NCI-H2107 treated with DMSO at 0.1 percent for 48 hours (cell line): ENCODE results near the gene NR5A2.

Source experiments
- DNase-seq: peaks from one replicate; lab custom pipeline; 2025; ENCODE audit not compliant: unreplicated experiment; lab: John Stamatoyannopoulos, UW

NR5A2 gene

DNA sequence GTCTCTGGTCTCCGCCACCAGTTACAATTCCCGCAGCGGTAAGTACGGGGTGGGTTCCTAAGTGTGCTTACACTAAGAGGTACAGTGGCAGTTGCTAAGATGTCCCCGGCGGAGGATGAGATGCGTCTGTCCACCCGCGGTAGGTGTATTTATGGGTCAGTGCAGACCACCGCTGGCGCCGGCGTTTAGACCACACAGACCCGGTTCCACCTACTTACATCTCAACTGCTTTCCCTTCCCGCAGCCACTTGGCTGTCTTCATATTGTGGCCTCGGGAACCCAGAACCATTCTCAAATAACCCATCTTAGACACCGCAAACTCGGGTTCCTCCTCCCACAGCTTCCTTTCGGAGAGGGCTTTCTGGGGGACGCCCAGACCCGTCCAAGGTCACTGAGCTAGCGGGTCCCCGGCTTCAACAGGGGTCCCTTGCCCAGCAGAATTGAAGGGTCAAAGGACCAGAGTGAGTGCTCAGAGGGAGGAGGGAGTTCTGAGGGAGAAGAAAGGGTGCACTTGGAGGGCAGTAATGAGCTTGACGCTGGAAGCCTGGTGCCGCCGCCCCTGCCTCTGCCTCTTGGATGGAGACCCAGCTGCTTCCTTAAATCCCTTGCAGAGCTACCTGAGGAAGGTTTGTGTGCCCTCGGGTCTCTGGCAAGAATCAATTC lies 8.6 kb downstream of the NR5A2 start:
- DNase-seq: no peak

DNA sequence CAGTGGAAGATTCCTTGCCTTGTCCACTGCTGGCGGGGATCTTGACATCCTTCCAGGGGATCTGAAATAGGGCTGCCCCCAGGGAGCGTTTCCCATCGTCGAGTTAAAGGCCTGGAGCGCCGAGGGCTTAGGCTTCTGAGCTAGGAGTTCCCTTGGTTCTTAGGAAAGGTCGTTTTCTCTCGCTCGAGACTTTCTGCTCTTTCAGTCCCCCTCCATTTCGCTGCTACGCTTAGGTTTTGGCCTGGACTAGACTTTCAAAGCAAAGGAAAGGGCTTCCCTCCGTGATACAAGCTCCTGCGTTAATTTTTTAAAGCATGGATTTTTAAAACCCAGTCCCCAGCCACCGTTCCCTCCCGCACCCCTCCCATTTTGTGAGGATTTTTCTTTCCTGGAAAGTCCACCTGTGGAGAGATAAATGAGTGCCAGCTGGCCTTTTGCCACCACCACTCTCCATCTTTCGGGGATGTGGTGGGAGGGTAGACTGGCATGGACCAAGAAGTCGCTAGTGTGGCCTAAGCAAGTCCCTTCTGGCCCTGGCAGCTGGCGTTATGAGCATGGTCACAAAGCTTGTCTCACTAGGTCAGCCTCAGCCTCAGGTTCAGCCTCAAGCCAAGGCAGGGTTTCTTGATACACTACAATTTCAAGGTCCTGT lies 9.2 kb downstream of the NR5A2 start:
- no peak for DNase-seq

DNA sequence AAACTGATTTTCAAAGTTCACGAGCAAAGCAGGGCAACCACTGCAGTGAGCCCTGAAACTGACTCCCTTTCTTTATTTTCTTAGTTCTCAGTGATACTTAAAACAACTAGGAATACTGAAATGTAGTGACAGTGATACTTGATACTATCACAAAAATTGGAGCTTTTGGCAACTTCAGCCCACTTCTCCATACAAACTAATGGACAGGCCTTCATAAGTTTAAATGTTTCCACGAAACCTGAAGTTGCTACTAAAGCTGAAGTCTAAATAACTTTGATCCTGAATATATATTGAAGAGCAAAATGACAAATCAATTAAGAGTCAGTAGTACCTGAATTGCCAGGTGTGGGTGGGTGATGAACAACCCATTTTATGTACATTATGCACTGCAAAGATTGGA lies 10.0 kb downstream of the NR5A2 start:
- DNase-seq: no peak

DNA sequence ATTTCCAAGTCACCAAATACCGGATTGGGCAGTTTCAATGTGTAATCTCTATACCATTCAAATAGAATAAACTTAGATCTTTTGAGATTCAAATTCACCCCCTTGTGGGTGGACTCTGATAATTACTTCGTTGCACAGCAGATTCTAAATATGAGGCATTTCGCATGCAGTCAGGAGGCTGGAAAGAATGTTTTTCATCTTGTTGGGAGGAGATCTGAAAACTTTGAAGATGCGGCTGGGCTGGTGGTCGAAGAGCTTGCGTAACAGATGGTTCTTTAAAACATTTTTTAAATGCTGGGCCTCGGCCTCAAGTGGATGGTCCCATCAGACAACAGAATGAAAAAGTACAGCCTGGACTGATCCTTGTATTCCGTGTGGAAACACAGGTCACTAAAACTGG lies 10.4 kb downstream of the NR5A2 start:
- DNase-seq: no peak

DNA sequence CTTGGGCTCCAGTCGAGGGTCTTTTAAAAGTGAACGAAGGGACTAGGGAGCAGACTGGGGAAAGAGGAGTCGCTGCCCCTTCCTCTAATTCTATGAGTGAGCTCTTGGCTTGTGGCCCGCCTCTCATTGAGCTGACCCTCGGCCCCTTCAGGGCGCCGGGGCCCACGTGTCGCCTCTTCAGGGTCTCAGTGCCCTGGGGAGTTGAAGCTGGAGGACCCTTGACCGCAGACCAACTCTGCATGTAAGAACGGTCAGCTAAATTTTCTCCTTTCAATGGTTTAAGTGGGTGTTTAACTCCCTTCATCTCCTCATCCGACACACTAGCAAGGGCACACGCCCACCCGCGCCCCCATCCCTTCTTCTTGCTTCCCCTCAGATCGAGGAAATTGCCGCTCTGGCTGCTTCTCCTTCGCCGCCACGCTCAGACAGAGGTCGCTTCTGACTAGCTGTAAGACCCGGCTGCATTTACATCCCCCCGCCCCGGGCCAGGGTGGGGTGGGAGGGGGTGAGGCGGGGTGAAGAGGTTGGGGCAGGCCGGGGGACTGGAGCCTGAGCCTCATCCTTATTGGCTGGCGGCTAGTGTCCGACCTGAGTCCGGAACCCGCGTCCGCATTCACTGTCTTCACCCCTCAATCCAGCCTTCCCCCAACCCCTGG lies 10.9 kb downstream of the NR5A2 start:
- no peak for DNase-seq

DNA sequence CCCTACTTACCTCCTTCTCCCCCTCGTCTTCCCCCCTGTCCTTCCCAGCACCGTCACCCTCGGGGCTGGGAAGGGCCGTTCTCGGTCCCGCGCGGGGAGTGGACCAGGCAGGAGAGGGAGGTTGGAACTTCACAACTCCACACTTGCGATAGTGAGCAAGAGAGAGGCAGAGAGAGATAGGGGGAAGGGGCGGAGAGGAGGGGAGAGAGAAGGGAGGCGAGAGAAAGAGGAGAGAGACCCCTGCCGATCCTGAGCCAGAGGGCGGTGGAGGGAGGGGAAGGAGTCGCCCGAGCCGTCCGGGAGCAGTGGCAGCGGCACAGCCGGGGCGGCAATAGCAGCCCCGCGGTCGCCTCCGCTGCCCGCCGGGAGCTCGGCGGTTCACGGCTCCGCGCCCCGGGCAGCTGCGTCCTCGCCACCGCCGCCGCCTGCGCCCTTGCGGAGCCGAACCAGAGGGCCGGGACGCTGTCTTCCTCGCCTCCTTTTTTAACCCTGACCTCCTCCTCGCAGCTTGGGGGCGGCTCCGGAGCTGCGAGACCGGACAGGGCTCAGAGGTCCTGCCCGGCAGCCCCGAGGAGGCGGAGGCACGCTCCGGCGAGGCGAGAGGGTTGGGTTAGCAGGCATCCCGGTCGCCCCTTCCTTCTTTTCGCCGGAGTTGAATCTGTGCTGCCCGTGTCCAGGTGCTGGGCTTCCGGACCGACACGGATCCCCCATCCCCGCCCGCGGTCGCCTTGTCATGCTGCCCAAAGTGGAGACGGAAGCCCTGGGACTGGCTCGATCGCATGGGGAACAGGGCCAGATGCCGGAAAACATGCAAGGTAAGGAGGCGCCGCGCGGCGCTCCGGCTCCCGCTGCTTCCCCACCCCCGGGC lies 11.7 kb downstream of the NR5A2 start:
- DNase-seq: peak; percentile 10

DNA sequence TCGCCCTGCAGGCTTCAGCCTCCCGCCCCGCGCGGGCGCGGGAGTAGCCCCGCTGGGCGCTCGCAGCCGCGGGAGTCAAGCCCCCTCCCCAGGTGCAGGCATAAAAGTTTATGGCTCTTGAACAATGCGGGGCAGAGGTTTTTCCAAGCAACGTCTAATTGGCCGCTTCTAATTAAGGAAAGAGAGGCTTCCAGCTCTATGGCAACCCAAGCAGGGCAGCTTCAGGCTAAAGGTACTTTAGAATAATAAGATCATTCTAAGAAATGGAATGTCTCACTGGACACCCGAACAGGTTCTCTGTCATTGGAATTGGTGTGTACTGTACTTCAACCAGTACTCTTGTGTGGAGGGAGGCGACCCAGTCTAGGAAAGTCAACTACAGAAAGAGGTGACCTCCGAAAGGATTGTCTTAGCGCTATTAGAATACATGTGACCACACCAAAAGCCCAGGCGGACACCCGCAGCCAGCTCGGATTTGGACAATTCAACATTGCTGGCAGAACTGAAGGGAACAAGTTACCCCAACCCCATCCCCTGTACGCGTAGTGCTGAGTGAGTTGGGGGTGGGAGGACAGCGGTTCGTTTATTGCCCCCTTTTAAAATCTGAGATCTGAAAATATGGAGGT lies 12.5 kb downstream of the NR5A2 start:
- no peak for DNase-seq

DNA sequence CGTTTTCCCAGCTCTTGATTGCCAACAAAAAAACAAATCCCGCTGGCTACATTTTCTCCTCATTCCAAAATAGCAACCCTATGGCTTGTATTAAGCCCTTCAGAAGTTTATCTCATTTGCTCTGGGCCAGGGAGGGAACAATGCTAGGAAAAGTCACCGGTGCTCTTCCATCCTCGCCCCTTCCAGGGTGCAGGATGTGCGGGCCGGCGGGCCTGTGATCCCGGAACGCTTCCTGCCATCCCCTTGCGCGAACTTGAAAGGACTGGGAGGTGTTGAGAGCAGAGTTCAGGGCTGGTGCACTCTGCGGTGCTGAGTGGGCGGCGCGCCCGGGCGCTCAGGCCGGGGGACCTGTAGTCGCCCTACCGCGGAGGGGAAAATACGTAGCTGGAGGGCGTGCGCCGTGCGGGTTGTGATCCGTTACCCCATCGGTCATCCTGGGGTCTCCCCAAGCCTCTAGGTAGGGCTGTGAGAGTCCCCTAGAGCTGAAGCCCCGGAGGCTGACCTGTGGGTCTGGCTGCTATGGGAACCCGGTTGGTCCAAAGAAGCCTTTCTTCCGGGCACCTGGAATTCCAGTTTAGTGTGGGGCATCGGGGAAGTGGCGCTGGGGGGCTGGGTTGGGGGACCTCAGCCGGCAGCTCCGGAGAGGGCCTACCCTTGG lies 13.1 kb downstream of the NR5A2 start:
- no peak for DNase-seq

DNA sequence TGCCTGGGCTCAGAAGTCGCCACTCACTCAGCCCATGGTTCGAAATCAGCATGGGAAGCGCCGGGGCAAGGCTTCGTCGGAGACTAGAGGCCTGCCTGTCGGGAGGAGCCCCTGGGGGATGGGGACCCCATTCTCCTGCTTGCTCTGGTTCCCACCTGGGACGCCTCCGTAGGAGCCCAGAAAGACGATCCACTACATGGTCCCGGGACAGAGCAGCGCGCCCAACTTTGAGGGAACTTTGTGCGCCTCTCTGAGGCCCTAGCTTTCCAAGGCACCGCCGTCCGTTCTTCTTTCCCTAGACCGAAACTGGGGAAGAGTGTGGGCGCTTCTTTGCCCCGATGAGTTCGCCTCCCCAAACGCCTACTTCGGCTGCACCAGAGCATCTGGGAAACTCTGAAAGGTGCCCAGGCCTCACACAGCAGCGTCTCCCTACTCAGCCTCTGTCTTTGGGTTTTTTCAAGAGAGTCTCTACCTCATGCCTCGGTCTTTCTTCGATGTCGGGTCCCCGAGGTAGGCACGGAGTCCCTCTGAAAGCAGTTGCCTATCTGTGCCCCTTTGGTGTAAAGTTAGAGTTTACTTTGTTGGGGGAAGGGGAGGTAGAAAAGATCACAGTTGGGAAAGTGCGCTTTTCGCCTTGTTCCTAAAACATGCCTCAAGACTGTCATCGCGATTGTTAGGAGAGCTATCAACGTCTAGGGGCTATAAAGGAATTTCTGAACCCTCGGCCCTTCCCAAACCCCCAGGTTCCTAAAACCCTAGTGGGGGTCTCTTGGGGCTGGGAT lies 14.0 kb downstream of the NR5A2 start:
- DNase-seq: no peak

DNA sequence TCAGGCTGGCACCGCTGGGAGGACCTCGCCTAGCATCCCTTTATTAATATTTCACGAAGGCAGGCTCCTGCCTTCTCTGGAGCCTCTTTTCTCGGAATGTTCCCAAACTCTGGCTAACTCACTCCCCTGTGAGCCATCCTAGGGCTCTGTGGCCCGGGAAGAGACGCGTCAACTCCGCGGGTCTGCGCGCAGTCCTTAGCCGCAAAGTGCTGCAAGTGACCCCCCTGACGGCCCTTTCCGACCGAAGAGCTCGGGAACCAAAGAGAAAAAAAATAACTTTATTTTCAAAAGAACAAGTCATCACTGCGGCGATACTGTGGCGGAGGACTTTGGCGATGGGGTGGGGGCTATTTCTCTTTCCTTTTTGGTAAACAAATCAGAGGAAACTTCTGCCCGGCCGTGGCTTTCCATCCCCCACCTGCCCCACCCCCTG lies 14.6 kb downstream of the NR5A2 start:
- no peak for DNase-seq

DNA sequence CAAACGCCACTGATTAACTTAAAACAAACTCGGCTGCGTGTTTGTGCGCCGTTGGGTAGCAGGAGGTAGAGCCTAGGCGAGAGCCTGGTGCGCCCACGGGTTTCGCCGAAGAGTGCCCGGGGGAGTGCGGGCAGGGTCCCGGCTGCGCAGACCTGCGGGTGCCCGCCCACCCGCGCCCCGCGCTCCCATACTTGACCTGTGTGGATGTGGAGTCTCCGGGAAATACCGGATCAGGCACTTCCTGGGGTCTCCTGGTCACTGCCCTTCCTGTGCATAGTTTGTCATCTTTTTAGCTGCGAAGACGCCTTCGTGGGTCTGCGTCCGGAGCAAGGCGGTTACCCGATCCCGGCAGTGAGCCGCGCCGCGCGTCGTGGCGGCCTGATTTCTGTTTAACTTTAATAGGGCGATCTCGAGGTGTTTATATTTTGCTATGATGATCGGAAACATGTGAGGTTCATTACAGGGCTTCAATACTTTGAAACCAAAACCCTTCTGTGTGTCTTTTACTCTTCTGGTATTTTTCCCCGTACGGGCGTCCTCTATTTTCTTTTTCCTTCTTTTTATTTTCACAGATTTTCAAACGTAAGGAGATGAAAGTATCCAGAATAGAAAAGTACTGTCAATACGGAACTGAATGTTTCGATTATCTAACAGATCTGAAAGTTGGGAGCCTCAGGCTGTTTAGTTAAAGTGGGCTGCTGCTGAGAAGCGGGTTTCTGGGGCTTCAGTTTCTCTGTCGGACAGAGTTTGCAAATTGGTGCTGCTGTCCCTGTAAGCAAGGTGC lies 15.2 kb downstream of the NR5A2 start:
- DNase-seq: no peak

DNA sequence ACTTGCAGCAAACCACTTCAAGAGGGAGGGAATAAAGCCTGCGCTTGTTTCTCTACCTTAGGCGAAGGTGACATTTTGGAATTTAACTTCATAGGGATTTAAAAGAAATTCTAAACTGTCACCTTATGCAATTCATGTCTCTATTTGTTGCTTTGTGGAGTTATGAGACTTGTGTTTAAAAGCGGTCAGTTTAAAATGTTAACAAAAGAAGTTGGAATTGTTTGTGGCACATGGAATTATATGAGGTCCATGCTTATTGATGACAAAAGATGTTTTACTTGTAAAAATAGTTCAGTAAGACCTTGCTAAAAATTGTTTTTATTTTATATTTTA lies 15.8 kb downstream of the NR5A2 start:
- no peak for DNase-seq

DNA sequence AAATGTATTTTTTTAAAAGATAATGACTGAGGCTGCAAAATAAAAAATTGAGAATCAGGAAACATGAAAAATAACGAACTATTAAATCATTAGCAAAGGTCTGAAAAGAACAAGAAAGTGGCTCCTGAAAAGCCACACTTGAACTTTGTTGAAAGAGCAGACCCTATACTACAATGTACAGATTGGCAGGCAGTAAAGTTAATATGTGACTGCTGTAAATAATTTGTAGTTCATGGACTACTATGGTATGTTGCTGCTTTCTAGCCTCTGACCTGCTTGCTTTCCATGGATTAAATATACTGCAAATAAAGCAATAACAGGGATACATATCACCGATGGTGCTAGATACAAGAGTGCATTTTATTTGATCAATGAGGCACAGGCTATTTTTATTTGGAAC lies 18.6 kb downstream of the NR5A2 start:
- no peak for DNase-seq

DNA sequence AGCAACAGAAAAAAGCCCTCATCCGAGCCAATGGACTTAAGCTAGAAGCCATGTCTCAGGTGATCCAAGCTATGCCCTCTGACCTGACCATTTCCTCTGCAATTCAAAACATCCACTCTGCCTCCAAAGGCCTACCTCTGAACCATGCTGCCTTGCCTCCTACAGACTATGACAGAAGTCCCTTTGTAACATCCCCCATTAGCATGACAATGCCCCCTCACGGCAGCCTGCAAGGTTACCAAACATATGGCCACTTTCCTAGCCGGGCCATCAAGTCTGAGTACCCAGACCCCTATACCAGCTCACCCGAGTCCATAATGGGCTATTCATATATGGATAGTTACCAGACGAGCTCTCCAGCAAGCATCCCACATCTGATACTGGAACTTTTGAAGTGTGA lies 20.7 kb downstream of the NR5A2 start:
- no peak for DNase-seq

DNA sequence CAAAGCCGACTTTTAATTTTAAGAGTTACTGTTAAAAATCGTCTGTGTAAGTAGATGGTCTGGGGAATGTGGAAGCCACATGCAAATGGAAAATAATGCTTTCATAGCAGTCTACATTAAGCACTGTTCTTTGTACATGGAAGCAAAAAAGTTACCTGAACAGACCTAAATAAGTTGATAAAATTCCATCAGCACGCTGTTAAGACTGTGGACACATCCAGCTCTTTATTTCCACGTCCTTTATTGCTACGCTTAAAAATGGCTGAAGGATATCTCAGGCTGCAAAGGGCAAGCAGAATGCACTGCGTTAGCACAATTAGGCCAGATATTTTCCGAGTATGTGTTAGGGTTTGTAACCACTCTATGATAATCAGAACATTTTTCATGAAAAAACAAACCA lies 22.3 kb downstream of the NR5A2 start:
- no peak for DNase-seq

DNA sequence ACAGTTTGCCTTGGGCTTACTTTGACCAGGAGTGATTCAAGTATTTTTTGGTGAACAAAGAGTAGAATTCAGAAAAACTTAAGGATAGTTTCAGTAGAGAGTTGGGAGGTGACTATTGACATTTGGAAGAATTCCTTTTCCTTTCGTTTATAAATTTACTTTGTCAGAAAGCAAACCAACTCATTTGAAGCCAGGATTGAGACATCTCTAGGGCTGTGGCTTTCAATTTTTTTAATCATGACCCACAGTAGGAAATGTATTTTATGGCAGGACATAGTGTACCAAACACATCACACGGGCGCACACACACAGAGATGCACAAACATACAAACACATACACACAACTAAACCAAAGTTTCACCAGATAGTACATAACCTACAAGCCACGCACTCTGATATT lies 24.1 kb downstream of the NR5A2 start:
- DNase-seq: no peak

DNA sequence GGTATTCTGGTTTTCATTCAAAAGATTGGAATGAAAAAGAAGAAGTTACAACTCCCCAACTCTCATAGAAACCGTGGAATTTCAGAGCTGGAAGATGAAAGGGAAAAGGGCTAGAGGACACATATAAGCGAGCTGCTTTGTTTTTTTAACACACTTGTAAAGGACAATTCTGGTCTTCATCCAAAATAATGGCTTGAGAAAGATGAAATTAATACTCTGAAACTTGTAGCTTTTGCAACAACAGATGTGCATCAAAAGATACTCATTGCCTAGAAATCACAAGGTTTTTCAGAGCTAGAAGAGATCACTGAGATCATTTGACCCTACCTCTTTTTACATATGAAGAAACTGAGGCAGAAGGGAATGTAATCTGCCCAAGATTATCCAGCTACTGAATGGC lies 25.6 kb downstream of the NR5A2 start:
- DNase-seq: no peak

DNA sequence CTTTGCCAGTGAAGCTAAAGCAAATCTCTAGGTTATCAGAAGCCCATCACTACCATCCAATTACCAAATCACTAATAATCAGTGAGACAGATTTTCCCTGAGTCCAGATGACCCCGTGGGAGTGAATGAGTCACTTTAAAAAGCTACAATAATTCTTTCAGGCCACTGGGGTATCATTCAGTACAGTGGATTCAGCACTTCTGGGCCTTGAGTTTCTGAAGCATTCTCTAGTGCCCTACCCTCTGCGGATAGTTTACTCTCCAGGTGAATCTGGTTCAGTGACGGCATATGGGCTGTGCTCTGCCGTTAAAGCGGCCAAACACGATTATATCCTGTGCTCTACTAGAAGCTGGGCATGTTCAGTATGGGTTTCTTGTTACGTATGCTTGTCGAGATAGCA lies 26.1 kb downstream of the NR5A2 start:
- no peak for DNase-seq

DNA sequence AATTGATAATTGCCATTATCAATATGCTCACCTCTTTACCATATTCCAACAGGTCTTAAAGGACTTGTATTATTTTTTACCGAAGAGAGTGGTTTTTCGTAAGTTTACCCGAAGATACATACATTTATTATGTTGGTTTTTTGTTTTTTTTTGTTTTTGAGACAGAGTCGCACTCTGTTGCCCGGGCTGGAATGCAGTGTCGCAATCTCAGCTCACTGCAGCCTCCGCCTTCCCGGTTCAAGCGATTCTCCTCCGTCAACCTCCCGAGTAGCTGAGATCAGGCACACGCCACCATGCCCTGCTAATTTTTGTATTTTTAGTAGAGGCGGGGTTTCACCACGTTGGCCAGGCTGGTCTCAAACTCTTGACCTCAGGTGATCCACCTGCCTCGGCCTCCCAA lies 30.8 kb downstream of the NR5A2 start:
- no peak for DNase-seq
